ENCODE results near the gene ZSWIM3. TPM values are rescaled to one million over a fixed set of nuclear protein-coding genes. Genes with fewer than 3 reads are reported as not detected.

ZSWIM3 gene
- polyA plus RNA-seq, 1 donor from 2014 or later = 14.3 TPM

- no peaks in the 10 kb centered on the region for H3F3A ChIP-seq (ENCODE audit: insufficient read depth, low read length, poor library complexity, severe bottlenecking)
- H3K27ac ChIP-seq (ENCODE audit: low read length) = no peak overlapping the region
- no peak for TF ChIP-seq CTCF (IDR thresholded peaks at IDR 0.05; ENCODE audit: poor library complexity, severe bottlenecking)
- TF ChIP-seq EZH2 (IDR thresholded peaks at IDR 0.05; ENCODE audit: borderline replicate concordance, insufficient read depth, low read length, poor library complexity, severe bottlenecking) = no peak
- TF ChIP-seq POLR2AphosphoS5 (IDR thresholded peaks at IDR 0.05) = no peak
- no peak for TF ChIP-seq MXI1 (conservative IDR thresholded peaks at IDR 0.05; ENCODE audit: poor library complexity, severe bottlenecking)
- TF ChIP-seq TAF1 (IDR thresholded peaks at IDR 0.05; ENCODE audit: low read depth) = no peak
- no peak for TF ChIP-seq EP300 (conservative IDR thresholded peaks at IDR 0.05; ENCODE audit: poor library complexity, severe bottlenecking)
- TF ChIP-seq REST (IDR thresholded peaks at IDR 0.05; ENCODE audit: borderline replicate concordance) = no peak
- TF ChIP-seq SMC3 (conservative IDR thresholded peaks at IDR 0.05; ENCODE audit: poor library complexity) = no peak
- no peak for TF ChIP-seq RAD21 (conservative IDR thresholded peaks at IDR 0.05)
- H3K9me3 ChIP-seq (ENCODE audit: low read length) = no peaks in the 10 kb centered on the region
- H3K4me3 ChIP-seq (ENCODE audit: low read length) = no peak overlapping the region
- no peaks in the 10 kb centered on the region for H3K9me2 ChIP-seq (ENCODE audit: insufficient read depth, low read length)
- no peaks in the 10 kb centered on the region for H3K27me3 ChIP-seq (ENCODE audit: insufficient read depth, low read depth, low read length)
- no peak overlapping the region for H3K4me2 ChIP-seq (ENCODE audit: low read length)
- H3K79me2 ChIP-seq (replicated peaks; ENCODE audit: insufficient read depth, low read length) = peaks cover 12% of the 10 kb centered on the region
- no peak overlapping the region for H2AFZ ChIP-seq (ENCODE audit: low read depth, low read length)
- H4K20me1 ChIP-seq (ENCODE audit: insufficient read depth) = no peaks in the 10 kb centered on the region
- no peak overlapping the region for H3K9ac ChIP-seq (ENCODE audit: low read length)
- no peaks in the 10 kb centered on the region for H3K36me3 ChIP-seq (ENCODE audit: insufficient read depth, low read length)
Measured at GRCh38 chr20:45883100-45883469, 25.7 kb downstream of the ZSWIM3 start.

GRCh38 chr20:45886590-45887345 lies 29.4 kb downstream of the ZSWIM3 start:
- Histone ChIP-seq H3K27ac (ENCODE audit: low read length) (no peak overlapping the region), H3K27me3 (ENCODE audit: insufficient read depth, low read depth, low read length) (no peaks in the 10 kb centered on the region), H3K9ac (ENCODE audit: low read length) (no peak overlapping the region), H3K4me3 (ENCODE audit: low read length) (no peak overlapping the region), H3K9me3 (ENCODE audit: low read length) (no peaks in the 10 kb centered on the region), H2AFZ (ENCODE audit: low read depth, low read length) (no peak overlapping the region), H3K36me3 (ENCODE audit: insufficient read depth, low read length) (no peaks in the 10 kb centered on the region), H4K20me1 (ENCODE audit: insufficient read depth) (no peaks in the 10 kb centered on the region), H3K4me2 (ENCODE audit: low read length) (no peak overlapping the region), H3F3A (ENCODE audit: insufficient read depth, low read length, poor library complexity, severe bottlenecking) (no peaks in the 10 kb centered on the region), H3K79me2 (replicated peaks; ENCODE audit: insufficient read depth, low read length) (peaks cover 7% of the 10 kb centered on the region), H3K9me2 (ENCODE audit: insufficient read depth, low read length) (no peaks in the 10 kb centered on the region)
- TF ChIP-seq REST (IDR thresholded peaks at IDR 0.05; ENCODE audit: borderline replicate concordance) (no peak), MXI1 (conservative IDR thresholded peaks at IDR 0.05; ENCODE audit: poor library complexity, severe bottlenecking) (no peak), RAD21 (conservative IDR thresholded peaks at IDR 0.05) (no peak), EZH2 (IDR thresholded peaks at IDR 0.05; ENCODE audit: borderline replicate concordance, insufficient read depth, low read length, poor library complexity, severe bottlenecking) (no peak), EP300 (conservative IDR thresholded peaks at IDR 0.05; ENCODE audit: poor library complexity, severe bottlenecking) (no peak), TAF1 (IDR thresholded peaks at IDR 0.05; ENCODE audit: low read depth) (no peak), SMC3 (conservative IDR thresholded peaks at IDR 0.05; ENCODE audit: poor library complexity) (no peak), CTCF (IDR thresholded peaks at IDR 0.05; ENCODE audit: poor library complexity, severe bottlenecking) (no peak)

Data from neural cell (in vitro differentiated cells).